ENCODE data around the gene PTPN11. TPM values are rescaled to one million over a fixed set of nuclear protein-coding genes. Genes with fewer than 3 reads are reported as not detected.

The PTPN11 gene
- total and polyA plus RNA-seq, 2 experiments from 2014 or later, result 87.0 to 94.7 TPM

DNA sequence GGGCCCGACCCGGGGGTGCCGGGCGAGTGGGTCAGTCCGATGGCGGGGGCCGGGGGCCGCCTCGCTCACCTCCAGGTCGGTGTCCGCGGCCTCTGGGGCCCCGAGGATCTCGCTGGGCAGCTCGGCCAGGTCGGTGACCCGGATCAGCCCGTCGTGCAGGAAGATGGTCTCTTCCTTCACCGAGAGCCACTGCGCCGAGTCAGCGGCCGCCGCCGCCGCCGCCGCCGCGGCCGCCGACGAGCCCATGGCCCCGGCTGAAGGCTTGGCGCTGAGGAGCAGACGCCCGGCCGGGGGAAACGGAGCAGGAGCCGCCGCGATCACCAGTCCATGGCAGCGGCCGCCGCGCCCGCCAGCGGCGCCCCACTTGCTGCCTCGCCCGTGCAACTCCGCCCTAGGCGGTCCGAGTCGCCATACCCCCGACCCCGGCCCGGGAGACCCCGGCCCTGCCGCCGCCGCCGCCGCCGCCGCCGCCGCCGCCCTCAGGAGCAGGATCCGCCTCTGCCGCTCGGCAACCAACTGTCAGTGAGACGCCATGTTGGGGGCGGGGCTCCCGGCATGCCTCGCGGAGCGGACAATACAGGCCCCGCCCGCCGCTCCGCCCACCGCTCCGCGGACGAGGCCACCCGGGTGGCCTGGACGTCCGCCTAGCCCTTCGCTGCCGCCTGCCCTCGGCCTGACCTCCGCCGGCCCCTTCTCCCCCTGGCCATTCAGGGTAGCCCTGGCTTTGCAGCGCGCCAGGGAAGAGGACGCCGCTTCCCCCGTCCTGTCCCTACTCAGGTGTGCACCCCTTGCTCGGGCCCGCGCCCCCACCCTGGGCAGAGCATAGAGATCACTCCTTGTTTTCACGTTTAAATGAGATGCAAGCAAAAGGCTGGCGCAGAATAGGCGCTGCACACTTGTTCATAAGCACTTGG is 36.6 kb upstream of the PTPN11 start, which contains the start of gene HECTD4:
Gene HECTD4, minus strand, starts transcription at position 549 of the 914 bp plus-strand sequence. Its CDS starts 303 bp downstream, at position 246.
- DNase-seq (ENCODE audit: low spot score), result peak; percentile 97
- Histone ChIP-seq H3K4me2 (peak within 1 kb of the TSS; percentile 95), H3K36me3 (ENCODE audit: insufficient read depth) (no peaks in the 10 kb centered on the region), H3K4me3 (peak within 1 kb of the TSS; percentile 92), H4K20me1 (replicated peaks; ENCODE audit: insufficient read depth) (peaks cover 12% of the 10 kb centered on the region; the same call in 1 of the 2 replicates), H3K27me3 (ENCODE audit: insufficient read depth) (no peaks in the 10 kb centered on the region), H3K79me2 (replicated peaks; ENCODE audit: insufficient read depth) (peaks cover 40% of the 10 kb centered on the region), H3K27ac (ENCODE audit: low read depth) (0 out of 2 replicates have a peak within 1 kb of the TSS, but pooled peaks have one; percentile 74), H3F3A (replicated peaks; ENCODE audit: low read depth) (peaks cover 3% of the 10 kb centered on the region; the same call in 1 of the 2 replicates), H3K9me2 (ENCODE audit: insufficient read depth) (no peaks in the 10 kb centered on the region), H2AFZ (peak within 1 kb of the TSS; percentile 100), H3K4me1 (ENCODE audit: insufficient read depth) (peaks cover 5% of the 10 kb centered on the region; the same call in 1 of the 2 replicates)
- Mint-ChIP-seq H3K4me1 (peaks cover 19% of the 10 kb centered on the region), H3K4me3 (peak within 1 kb of the TSS; percentile 91), H3K36me3 (ENCODE audit: low read depth) (no peaks in the 10 kb centered on the region; the same call in 2 of the 3 replicates), H3K27ac (peak within 1 kb of the TSS; percentile 58), H3K9me3 (no peaks in the 10 kb centered on the region), H3K27me3 (ENCODE audit: insufficient read depth, low read depth, poor library complexity) (peaks cover 2% of the 10 kb centered on the region)
- no peak for TF ChIP-seq STAT1 (IDR thresholded peaks at IDR 0.05; ENCODE audit: unreplicated experiment)
- TF ChIP-seq REST (IDR thresholded peaks at IDR 0.05; ENCODE audit: unreplicated experiment), result no peak
- TF ChIP-seq, protein P1, sequence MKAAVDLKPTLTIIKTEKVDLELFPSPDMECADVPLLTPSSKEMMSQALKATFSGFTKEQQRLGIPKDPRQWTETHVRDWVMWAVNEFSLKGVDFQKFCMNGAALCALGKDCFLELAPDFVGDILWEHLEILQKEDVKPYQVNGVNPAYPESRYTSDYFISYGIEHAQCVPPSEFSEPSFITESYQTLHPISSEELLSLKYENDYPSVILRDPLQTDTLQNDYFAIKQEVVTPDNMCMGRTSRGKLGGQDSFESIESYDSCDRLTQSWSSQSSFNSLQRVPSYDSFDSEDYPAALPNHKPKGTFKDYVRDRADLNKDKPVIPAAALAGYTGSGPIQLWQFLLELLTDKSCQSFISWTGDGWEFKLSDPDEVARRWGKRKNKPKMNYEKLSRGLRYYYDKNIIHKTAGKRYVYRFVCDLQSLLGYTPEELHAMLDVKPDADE (IDR thresholded peaks at IDR 0.05), result 0 out of 2 replicates have a peak, but pooled peaks have one; percentile 36
- no peak for TF ChIP-seq ZNF114 (CRISPR knock-in tag; IDR thresholded peaks at IDR 0.05)
- no peak for TF ChIP-seq EZH2phosphoT487 (IDR thresholded peaks at IDR 0.05; ENCODE audit: unreplicated experiment)
- peak; percentile 8; the same call in 1 of the 2 replicates for TF ChIP-seq CREB1 (CRISPR knock-in tag; IDR thresholded peaks at IDR 0.05; ENCODE audit: low read depth)
- TF ChIP-seq POLR2AphosphoS5 (IDR thresholded peaks at IDR 0.05; ENCODE audit: low read depth), result peak; percentile 80
- no peak for TF ChIP-seq EZH2 (IDR thresholded peaks at IDR 0.05; ENCODE audit: low read depth, unreplicated experiment)
- no peak for TF ChIP-seq JUNB (IDR thresholded peaks at IDR 0.05; ENCODE audit: unreplicated experiment)
- no peak for TF ChIP-seq NANOG (IDR thresholded peaks at IDR 0.05; ENCODE audit: borderline replicate concordance)
- peak; percentile 90 for ATAC-seq
